H1 (cell line): ENCODE results near the gene GAPDH. TPM values are rescaled to one million over a fixed set of nuclear protein-coding genes. Genes with fewer than 3 reads are reported as not detected.

Experiments
- CBX5 ChIP-seq: fragments of 300-800, 300-1000 bp; sonication (generic); IDR thresholded peaks from 2 replicates; pipeline ENCODE4 v1.7.1; 2016; ENCODE audit warnings: antibody characterized with exemption, low read length, low read depth
- EP300 ChIP-seq, 2 experiments: IDR thresholded peaks; 1 replicate in 1 of 2; 2 replicates in 1 of 2; pipeline ENCODE4 v1.6.1; 2011 to 2012; ENCODE audit warnings: low read depth in 2 of 2, low read length in 2 of 2, mild to moderate bottlenecking in 2 of 2, borderline replicate concordance in 1 of 2, inconsistent platforms in 1 of 2, moderate library complexity in 1 of 2
- GTF2F1 ChIP-seq: IDR thresholded peaks from 2 replicates; pipeline ENCODE4 v1.6.1; 2012; ENCODE audit warnings: low read depth, low read length, improper control_type of control experiment, borderline replicate concordance
- MAFK ChIP-seq: IDR thresholded peaks from 2 replicates; pipeline ENCODE4 v1.6.1; 2012; ENCODE audit warnings: low read depth, mild to moderate bottlenecking, improper control_type of control experiment, low read length
- PHF8 ChIP-seq: fragments of 200-600 bp; sonication (generic); conservative IDR thresholded peaks from 2 replicates; pipeline ENCODE4 v1.7.1; 2012; ENCODE audit warnings: low read depth, mild to moderate bottlenecking, inconsistent platforms, low read length, moderate library complexity
- POLR2A ChIP-seq, 2 experiments: IDR thresholded peaks; 1 replicate in 1 of 2; 2 replicates in 1 of 2; pipeline ENCODE4 v1.6.1; 2011; ENCODE audit warnings: low read depth in 2 of 2, low read length in 2 of 2, mild to moderate bottlenecking in 2 of 2; ENCODE audit errors: control extremely low read depth in 1 of 2
- RXRA ChIP-seq: IDR thresholded peaks from 2 replicates; pipeline ENCODE4 v1.6.1; 2011; ENCODE audit warnings: low read depth, mild to moderate bottlenecking, low read length, moderate library complexity; ENCODE audit not compliant: insufficient read depth
- SIX5 ChIP-seq: IDR thresholded peaks from 2 replicates; pipeline ENCODE4 v1.6.1; 2011; ENCODE audit warnings: mild to moderate bottlenecking, low read depth, low read length
- polyA plus RNA-seq, 7 experiments: library from polyadenylated mRNA; depleted of rRNA in 3 of 7; stranded (reverse) in 5 of 7; unstranded in 2 of 7; fragments of >200 nt in 5 of 7; fragments of 200-250 nt in 2 of 7; gene quantifications; 1 replicate in 5 of 7; 2 replicates in 1 of 7; 4 replicates in 1 of 7; pipeline versions ENCODE4 v1.2.1 to v1.2.3, GENCODE V29; 2011 to 2013; ENCODE audit warnings: missing spikeins in 2 of 7, mixed read lengths in 2 of 7
- total RNA-seq: library from RNA; stranded (reverse); fragmentation: NEBNext Ultra II Directional; extraction: Animal tissue kit (Norgen Biotek cat#: 25700); gene quantifications from 2 replicates; pipeline ENCODE4 v1.2.1, GENCODE V29; 2021
- TF ChIP-seq, protein P1 (sequence below): IDR thresholded peaks from 2 replicates; pipeline ENCODE4 v1.6.1; 2012; ENCODE audit warnings: low read length, inconsistent platforms

GAPDH gene
- total and polyA plus RNA-seq, 2 of the 8 experiments (the other 6 are each of a cell fraction or from before 2014, with no cell fraction given): 5,175 to 15,878 TPM

DNA sequence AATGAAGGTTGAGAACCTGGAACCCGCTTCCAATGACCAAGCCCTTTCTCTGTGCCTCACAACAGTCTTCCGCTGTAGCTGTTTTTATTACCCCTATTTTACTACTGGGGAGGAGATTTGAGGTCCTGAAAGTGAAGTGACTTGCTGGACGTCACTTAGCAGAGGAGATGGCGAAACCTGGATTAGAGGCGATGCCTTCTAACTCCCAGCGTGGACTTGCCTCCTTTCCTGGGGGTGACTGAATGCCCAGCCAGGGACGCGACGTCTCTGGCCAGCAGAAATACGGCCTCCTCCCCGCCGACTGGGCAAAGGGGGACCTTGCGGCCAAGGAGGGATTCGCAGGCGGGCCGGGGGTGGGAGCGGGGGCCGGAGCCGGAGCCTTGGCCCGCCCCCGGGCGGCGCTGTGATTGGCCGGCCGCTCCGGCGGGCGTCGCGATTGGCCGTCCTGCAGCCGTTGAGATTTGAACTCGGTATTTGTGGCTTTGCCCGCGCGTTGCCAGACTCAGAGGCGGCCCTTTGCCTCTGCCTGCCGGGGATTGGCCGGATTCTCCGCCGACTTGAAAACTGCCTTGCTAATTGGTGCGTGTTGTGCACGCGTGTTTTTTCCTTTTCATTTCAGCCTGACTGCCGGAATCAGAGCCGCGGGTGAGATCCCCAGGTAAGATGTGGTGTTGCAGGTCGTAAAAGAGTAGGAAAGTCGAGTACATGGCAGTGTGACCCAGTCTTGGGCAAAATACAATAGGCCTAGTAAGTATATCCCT is 40.6 kb upstream of the GAPDH start, which contains the start of gene NCAPD2 (continued):
- TF ChIP-seq CBX5 (no peak), GTF2F1 (no peak), PHF8 (peak; percentile 33), RXRA (no peak), SIX5 (no peak), POLR2A (IDR thresholded peaks at IDR 0.05; ENCODE audit: control extremely low read depth in 1 of 2, low read depth in 2 of 2, low read length in 2 of 2) (peak; percentile 72 to 76), EP300 (IDR thresholded peaks at IDR 0.05; ENCODE audit: borderline replicate concordance in 1 of 2, low read depth in 2 of 2, low read length in 2 of 2) (no peak), MAFK (no peak)
- TF ChIP-seq, protein P1, sequence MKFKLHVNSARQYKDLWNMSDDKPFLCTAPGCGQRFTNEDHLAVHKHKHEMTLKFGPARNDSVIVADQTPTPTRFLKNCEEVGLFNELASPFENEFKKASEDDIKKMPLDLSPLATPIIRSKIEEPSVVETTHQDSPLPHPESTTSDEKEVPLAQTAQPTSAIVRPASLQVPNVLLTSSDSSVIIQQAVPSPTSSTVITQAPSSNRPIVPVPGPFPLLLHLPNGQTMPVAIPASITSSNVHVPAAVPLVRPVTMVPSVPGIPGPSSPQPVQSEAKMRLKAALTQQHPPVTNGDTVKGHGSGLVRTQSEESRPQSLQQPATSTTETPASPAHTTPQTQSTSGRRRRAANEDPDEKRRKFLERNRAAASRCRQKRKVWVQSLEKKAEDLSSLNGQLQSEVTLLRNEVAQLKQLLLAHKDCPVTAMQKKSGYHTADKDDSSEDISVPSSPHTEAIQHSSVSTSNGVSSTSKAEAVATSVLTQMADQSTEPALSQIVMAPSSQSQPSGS: 0 out of 2 replicates have a peak, but pooled peaks have one; percentile 28
